ENCODE data around the gene TLR8.
"Not testable (repeated sequence)": the region's sequence is repeated elsewhere in the genome, so short reads cannot be mapped to it uniquely, and the experiment has no call there.

The TLR8 gene

DNA sequence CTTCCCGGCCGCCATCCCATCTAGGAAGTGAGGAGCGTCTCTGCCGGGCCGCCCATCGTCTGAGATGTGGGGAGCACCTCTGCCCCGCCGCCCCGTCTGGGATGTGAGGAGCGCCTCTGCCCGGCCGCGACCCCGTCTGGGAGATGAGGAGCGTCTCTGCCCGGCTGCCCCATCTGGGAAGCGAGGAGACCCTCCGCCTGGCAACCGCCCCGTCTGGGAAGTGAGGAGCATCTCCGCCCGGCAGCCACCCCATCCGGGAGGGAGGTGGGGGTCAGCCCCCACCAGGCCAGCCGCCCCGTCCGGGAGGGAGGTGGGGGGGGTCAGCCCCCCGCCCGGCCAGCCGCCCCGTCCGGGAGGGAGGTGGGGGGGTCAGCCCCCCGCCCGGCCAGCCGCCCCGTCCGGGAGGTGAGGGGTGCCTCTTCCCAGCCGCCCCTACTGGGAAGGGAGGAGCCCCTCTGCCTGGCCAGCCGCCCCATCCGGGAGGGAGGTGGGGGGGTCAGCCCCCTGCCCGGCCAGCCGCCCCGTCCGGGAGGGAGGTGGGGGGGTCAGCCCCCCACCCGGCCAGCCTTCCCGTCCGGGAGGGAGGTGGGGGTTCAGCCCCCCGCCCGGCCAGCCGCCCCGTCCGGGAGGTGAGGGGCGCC lies 56.9 kb downstream of the TLR8 start:
- not testable (repeated sequence) for DNase-seq (ENCODE audit: extremely low read depth in 1 of 2, low read depth in 1 of 2)

DNA sequence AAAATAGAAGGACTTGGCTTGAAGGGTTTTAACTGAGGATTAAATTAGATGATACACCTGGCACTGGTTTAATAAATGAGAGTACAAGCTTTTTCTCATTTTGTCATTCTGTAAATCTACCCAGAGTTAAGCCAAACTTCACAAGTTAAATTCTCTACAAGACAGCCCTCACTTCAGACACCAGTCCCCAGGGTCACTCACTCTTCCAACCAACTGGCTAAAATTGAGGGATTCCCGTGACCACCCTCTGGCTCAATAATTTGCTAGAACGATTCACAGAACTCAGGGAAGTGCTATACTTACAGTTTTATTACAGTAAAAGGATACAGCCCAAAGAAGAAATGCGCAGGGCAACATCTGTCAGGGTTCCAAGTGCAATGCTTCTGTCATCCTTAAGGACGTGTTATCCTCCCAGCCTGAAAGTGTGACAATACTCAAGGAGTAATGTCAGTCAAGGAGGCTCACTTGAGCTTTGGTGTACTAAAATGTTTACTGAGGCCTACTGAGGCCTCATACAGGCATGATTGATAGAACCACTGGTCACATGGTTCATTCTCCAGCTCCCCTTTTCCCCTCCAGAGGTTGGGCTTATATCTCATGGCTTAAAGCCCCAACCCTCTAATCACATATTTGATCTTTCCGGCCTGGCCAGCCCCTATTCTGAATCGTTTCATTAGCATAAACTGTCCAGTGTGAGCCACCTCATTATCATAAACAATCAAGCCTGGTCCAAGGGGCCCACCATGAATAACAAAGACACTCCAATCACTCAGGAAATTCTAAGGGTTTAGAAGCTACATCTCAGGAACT lies 58.9 kb downstream of the TLR8 start:
- no peak for DNase-seq (ENCODE audit: extremely low read depth in 1 of 2, low read depth in 1 of 2)

DNA sequence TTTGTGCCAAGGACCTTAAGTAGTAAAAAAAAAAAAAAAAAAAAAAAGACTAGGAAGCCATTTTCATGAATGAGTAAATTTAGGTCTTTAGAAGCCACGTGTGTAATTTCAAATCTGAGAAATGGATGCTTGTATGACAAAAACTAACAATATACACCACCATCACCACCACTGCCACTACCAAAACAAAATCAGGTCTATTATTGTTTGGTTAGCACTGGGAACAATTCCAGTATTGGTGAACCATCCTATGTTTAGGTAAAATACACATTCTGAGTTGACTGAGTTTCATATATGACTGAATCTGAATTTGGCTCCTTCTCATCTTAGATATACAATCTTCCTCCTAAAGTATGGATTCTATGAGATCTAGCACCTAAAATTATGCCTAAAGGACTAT lies 59.7 kb downstream of the TLR8 start:
- DNase-seq (ENCODE audit: extremely low read depth in 1 of 2, low read depth in 1 of 2), result no peak

DNA sequence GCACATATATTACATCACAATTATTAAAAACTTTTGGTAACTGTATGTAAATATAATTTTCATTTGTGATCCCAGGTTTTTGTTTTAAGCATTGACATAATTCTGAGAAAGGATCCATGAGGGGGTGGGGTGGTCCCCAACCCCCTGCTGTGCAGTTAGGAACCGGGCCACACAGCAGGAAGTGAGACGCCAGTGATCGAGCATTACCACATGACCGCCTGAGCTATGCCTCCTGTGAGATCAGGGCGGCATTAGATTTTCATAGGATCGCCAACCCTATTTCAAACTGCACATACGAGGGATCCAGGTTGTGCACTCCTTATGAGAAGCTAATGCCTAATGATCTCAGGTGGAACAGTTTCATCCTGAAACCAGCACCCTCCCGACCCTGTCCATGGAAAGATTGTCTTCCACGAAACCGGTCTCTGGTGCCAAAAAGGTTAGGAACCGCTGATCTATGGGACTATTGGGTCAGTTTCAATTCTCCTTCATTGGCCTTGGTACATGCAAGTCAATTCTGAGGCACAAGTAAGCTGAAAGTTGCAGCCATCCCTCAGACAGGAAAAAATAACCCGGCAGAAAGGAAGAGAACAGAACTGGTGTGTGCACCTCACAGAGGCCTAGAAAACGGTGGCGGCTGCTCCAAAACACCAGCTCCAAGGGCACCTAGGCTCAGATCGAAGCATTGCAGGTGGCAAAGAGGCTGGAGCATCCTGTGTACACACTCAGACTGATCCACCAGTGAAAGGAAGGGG lies 61.5 kb downstream of the TLR8 start:
- DNase-seq (ENCODE audit: extremely low read depth in 1 of 2, low read depth in 1 of 2), result no peak

DNA sequence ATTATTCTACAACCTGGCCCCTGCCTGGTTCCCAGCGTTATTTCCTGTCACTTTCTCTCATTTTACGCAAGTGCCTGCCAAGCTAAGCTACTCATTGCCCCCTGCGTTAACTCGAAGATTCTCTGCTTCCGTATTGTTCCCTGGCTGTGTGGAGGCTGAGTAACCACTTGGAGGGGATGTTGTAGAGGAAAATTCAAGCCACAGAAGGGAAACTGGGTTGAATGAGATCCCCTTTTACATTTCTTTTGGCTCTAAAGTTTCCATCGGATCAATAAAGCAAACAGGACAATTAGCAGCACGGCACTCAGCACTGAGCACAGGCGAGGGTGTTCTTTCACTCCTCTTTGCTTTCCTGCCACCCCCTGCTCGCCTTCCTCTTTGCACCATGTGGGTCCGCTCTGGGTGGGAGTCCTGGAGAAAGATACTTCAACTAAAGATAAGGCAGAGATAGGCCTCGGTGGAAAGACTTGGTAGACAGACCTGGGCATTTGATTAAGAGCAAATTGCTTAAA lies 64.3 kb downstream of the TLR8 start:
- no peak for DNase-seq (ENCODE audit: extremely low read depth in 1 of 2, low read depth in 1 of 2)

DNA sequence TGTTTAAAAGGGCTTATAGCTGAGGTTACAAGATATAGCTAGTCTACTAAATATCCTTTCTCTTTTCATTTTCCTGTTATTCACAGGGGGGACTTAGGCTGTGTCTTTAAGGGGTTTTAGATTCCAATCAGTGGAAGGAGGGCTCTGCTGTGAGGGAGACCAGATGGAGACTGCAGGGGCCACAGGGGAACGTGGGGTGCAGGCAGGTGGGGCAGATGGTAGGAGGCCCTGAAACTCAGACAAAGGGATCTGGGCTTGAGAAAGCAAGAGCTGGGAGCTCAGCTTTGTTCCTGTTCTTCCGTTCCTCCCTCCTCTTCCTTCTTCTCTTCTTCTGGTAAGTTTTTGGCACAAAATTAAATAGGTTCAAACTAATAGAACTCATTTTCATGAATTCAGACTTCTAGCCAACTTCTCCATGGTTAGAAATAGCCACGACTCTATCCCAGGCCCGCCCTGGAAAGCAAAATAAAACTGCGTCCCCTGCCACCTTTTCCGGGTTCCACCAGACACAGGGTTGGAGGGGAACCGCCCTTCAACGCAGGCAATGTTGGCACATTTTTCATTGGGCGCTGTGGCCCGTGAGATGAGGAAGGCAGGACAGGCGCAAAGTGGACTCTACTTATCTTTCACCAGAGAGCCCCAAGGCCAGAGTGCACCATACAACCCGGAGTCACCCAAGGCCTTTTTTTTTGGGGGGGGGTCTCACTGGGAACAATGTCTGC lies 65.0 kb downstream of the TLR8 start:
- DNase-seq (ENCODE audit: extremely low read depth in 1 of 2, low read depth in 1 of 2), result no peak

DNA sequence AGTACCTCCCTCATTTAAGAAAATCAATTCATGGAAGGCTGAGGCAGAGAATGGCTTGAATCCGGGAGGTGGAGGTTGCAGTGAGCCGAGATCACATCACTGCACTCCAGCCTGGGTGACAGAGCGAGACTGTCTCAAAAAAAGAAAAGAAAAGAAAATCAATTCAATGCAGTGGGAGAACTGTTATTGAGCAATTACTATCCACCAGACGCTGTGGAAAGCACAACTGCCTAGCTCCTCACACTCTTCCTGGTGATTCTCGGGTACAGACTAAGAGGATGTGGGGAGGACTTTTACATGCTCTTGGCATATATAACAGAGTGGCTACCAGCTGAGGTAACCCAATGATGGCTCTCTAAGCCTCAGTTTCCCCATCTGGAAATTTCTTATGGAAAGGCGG lies 65.8 kb downstream of the TLR8 start:
- DNase-seq (ENCODE audit: extremely low read depth in 1 of 2, low read depth in 1 of 2), result no peak

Data from activated CD8-positive, alpha-beta memory T cell treated with anti-CD3 and anti-CD28 coated beads for 1 hour (primary cell).